Left lung (tissue), 10 donors: ENCODE measurements around the gene IER3IP1. TPM values are rescaled to one million over a fixed set of nuclear protein-coding genes. Genes with fewer than 3 reads are reported as not detected.
A peak's percentile ranks its signal among the peaks of the same experiment; 100 is the strongest.
"Not testable (repeated sequence)": the region's sequence is repeated elsewhere in the genome, so short reads cannot be mapped to it uniquely, and the experiment has no call there.

ENCODE experiments used
- ATAC-seq: fragments of 200-7000 bp; cut with Tn5 transposase; one replicate; pipeline ENCODE4 v1.9.1; 2020; ENCODE audit warnings: moderate library complexity
- DNase-seq, 4 donors: peaks; one replicate each; pipeline ENCODE4 v3.0.0-alpha.2; 2013 to 2020
- H3K27ac ChIP-seq, 2 donors: fragments of 200-600 bp; sonication (generic) in 1 of 2; one replicate each; pipeline versions ENCODE4 v1.5.0 to v1.8.0; 2020 to 2021
- H3K27me3 ChIP-seq, 2 donors: fragments of 200-600 bp; sonication (generic) in 1 of 2; one replicate each; pipeline versions ENCODE4 v1.5.0 to v1.8.0; 2020 to 2021
- H3K36me3 ChIP-seq, 2 donors: fragments of 200-600 bp; sonication (generic) in 1 of 2; one replicate each; pipeline versions ENCODE4 v1.5.0 to v1.8.0; 2020 to 2021
- H3K4me1 ChIP-seq, 2 donors: fragments of 200-600 bp; one replicate each; pipeline ENCODE4 v1.8.0; 2021
- H3K4me3 ChIP-seq, 2 donors: fragments of 200-600 bp; sonication (generic) in 1 of 2; one replicate each; pipeline versions ENCODE4 v1.5.0 to v1.8.0; 2020 to 2021; ENCODE audit warnings: mild to moderate bottlenecking in 1 of 2
- H3K9me3 ChIP-seq, 2 donors: fragments of 200-600 bp; sonication (generic) in 1 of 2; one replicate each; pipeline versions ENCODE4 v1.5.0 to v1.8.0; 2020 to 2021
- intact Hi-C, 2 donors: fragments of 100-400 bp; cut with DNase I; formaldehyde crosslinking; loops; one replicate each; pipeline versions ENCODE4 v1.11.2 to v1.14.2; 2022
- polyA plus RNA-seq, 6 donors: library from polyadenylated mRNA; unstranded; fragments of 120-200 nt; gene quantifications; one replicate each; pipeline ENCODE4 v1.2.1, GENCODE V29; 2013; ENCODE audit not compliant: insufficient read length in 6 of 6
- total RNA-seq, 2 donors: library from RNA; stranded (reverse); fragmentation: NEBNext Ultra II Directional; extraction: Animal tissue kit (Norgen Biotek cat#: 25700); gene quantifications; one replicate each; pipeline ENCODE4 v1.2.1, GENCODE V29; 2021
- TF ChIP-seq, protein P1 (sequence below), 2 donors: fragments of 200-600 bp; sonication (generic) in 1 of 2; IDR thresholded peaks; one replicate each; pipeline versions ENCODE4 v1.5.0 to v1.8.0; 2021; ENCODE audit warnings: antibody characterized with exemption in 2 of 2
- donor health status: DM: no; HTN: yes; CAD: no.
- donor health status: DM: no; HTN: no; CAD: no.

IER3IP1 gene
- total and polyA plus RNA-seq, 8 donors = 14.6 to 28.0 (median 23.5) TPM

DNA sequence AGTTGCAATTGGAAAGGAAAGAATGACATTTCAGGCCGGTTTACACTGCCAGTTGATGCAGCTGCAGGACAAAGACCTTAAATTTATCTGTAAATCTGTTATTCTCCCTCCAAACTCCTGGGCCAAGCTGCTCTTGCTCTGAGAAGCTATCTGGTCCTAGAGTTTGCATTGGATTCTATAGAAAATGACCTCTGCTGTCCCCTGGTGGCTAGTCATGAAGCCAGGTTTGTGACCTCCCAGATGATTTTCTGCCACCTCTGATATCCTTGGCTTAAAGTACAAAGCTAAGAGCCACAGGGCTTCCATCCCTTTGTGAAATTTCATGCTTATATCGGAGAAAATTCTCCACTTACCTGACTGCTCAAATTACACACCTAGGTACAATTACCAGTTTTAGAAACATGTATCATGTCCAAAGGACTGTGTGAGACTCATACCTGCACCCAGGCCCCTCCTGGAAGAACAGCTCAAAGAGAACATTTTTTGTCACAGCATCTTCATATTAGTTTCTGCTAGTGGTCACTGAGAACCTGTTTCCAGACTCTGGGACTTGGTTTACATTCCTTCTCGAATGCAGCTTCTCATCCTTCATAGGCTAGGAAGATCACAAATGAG, 28.9 kb upstream of the IER3IP1 start:
- TF ChIP-seq, protein P1, sequence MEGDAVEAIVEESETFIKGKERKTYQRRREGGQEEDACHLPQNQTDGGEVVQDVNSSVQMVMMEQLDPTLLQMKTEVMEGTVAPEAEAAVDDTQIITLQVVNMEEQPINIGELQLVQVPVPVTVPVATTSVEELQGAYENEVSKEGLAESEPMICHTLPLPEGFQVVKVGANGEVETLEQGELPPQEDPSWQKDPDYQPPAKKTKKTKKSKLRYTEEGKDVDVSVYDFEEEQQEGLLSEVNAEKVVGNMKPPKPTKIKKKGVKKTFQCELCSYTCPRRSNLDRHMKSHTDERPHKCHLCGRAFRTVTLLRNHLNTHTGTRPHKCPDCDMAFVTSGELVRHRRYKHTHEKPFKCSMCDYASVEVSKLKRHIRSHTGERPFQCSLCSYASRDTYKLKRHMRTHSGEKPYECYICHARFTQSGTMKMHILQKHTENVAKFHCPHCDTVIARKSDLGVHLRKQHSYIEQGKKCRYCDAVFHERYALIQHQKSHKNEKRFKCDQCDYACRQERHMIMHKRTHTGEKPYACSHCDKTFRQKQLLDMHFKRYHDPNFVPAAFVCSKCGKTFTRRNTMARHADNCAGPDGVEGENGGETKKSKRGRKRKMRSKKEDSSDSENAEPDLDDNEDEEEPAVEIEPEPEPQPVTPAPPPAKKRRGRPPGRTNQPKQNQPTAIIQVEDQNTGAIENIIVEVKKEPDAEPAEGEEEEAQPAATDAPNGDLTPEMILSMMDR (IDR thresholded peaks at IDR 0.05) = peak; percentile 59 to 75
- no peak overlapping the region for H3K27ac ChIP-seq
- no peaks in the 10 kb centered on the region for H3K9me3 ChIP-seq
- no peak overlapping the region for H3K4me3 ChIP-seq
- intact Hi-C loops = loop anchor here in 1 of 2 donors (5.0 kb wide), 1 partner anchor 103 kb away; no protein-coding TSS in a partner anchor
- H3K36me3 ChIP-seq = no peaks in the 10 kb centered on the region
- H3K27me3 ChIP-seq = peaks cover 0 to 18% of the 10 kb centered on the region in 2 donors
- peak in 1 of 4 donors; percentile 39 for DNase-seq
- peak; percentile 78 for ATAC-seq
- H3K4me1 ChIP-seq = no peaks in the 10 kb centered on the region

DNA sequence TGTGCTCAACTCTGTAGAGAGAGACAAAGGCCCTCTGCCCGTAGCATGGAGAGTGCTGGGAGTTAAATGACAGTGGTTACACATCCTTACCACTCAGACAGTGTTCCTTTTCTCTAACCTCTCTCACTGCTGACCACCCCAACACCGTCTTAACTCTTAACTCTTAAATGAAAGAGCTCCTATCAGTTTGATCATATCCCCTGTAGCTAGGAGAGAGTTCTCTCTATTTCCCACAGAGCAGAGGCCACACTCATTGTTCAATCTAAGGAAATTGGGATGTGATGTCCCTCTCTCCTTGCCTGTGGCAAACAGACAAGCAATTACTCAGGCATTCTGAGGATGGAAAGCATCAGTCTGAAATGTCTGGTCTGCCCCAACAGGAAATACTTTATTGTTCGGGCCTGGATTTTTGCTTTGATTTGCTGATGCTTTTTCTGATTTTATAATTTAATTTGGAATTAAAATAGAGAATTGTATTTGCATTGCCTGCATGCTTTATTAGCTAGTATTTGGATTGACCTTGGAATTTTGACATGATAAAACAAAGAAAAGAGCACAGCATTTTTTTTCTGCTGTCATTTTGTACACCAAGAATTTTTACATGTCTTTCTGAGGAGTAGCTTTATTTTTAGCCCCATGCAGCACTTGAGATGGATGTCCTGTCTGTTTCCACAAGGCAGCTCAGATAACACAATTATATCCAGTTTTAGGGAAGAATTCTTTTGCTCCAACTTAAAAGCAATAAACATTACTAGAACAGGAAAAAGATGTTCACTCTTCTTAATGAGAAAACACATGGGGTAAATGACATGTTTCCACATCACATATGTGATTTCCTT, 27.7 kb upstream of the IER3IP1 start:
- H3K27ac ChIP-seq = no peak overlapping the region
- no peaks in the 10 kb centered on the region for H3K9me3 ChIP-seq
- ATAC-seq = no peak
- no peaks in the 10 kb centered on the region for H3K36me3 ChIP-seq
- TF ChIP-seq, protein P1 (IDR thresholded peaks at IDR 0.05) = no peak
- peaks cover 0 to 6% of the 10 kb centered on the region in 2 donors for H3K27me3 ChIP-seq
- no peaks in the 10 kb centered on the region for H3K4me1 ChIP-seq
- DNase-seq = no peak
- no peak overlapping the region for H3K4me3 ChIP-seq
- intact Hi-C loops = loop anchor here in 1 of 2 donors (5.0 kb wide), 1 partner anchor 102 kb away; no protein-coding TSS in a partner anchor

DNA sequence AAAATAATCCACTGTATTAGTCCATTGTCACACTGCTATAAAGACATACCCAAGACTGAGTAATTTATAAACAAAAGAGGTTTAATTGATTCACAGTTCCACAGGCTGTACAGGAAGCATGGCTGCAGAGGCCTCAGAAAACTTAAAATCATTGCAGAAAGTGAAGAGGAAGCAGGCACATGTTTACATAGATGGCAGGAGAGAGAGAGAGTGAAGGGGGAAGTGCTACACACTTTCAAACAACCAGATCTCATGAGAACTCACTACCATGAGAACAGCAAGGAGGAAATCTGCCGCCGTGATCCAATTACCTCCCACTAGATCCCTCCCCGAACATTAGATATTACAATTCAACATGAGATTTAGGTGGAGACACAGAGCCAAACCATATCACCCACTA, 19.8 kb upstream of the IER3IP1 start:
- ATAC-seq, H3K27me3 ChIP-seq, intact Hi-C loops, H3K36me3 ChIP-seq, H3K4me3 ChIP-seq, H3K9me3 ChIP-seq, H3K4me1 ChIP-seq, DNase-seq, H3K27ac ChIP-seq: not testable (repeated sequence)

DNA sequence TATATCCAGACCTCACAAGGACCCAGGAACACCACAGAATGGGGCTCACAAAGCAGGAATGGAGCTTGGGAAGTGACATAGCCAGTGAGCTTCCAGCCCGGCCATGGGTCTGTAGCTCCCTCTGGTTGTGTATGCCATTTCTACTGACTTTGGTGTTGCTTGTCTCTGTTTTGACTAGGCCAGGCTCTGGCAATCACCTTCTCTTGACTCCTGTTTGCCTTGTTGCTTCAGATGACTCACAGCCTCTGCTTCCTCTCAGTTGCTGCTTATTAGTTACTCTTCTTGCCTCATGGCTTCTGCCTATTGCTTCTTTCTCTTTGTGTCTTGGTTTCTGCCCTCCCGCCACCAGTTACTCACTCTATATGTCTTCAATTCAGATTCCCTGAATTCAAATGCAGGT, 15.8 kb upstream of the IER3IP1 start:
- TF ChIP-seq, protein P1 (IDR thresholded peaks at IDR 0.05) = no peak
- Histone ChIP-seq H3K27me3 (peaks cover 0 to 8% of the 10 kb centered on the region in 2 donors), H3K9me3 (no peaks in the 10 kb centered on the region), H3K27ac (no peak overlapping the region), H3K4me3 (no peak overlapping the region), H3K4me1 (no peaks in the 10 kb centered on the region), H3K36me3 (no peaks in the 10 kb centered on the region)
- ATAC-seq = no peak
- intact Hi-C loops = no loop called here
- DNase-seq = no peak

DNA sequence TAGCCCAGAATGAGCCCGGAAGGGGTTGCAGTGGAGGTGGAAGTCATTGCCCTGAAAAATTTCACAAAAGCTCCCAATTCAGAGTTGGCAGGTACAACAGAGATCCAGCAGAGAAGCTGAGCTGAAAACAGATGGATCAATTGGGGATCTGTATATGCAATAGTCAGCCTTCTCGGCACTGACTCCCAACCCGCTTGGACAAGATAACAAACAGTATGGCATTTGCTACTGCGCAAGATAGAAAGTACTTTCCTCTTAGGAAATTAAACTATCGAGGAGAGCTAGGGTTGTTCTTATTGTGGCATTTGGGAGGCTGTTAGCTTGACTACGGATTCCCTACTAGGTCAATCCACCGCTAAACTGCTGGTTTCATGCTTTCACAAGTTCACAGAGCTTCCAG, 11.6 kb upstream of the IER3IP1 start:
- DNase-seq (no peak), ATAC-seq (no peak)
- intact Hi-C loops = no loop called here

More for the DNA sequence above, 11.6 kb upstream of the IER3IP1 start:
- Histone ChIP-seq H3K4me3 (no peak overlapping the region), H3K4me1 (no peaks in the 10 kb centered on the region), H3K27me3 (peaks cover 0 to 8% of the 10 kb centered on the region in 2 donors), H3K36me3 (no peaks in the 10 kb centered on the region), H3K27ac (no peak overlapping the region), H3K9me3 (peaks cover 0 to 7% of the 10 kb centered on the region in 2 donors)
- TF ChIP-seq, protein P1 (IDR thresholded peaks at IDR 0.05) = no peak
